ENCODE measurements around the gene SDF2L1.

SDF2L1 gene

GRCh38 chr22:21652547-21653545, 10.7 kb downstream of the SDF2L1 start:
- Histone ChIP-seq H2AFZ (ENCODE audit: low read length, unreplicated experiment) (no peak overlapping the region), H3K4me1 (ENCODE audit: control insufficient read depth, insufficient read depth, low read length, unreplicated experiment) (peaks cover 8% of the 10 kb centered on the region), H3K4me3 (ENCODE audit: low read depth, low read length) (peak overlapping the region; percentile 85), H3K27me3 (ENCODE audit: insufficient read depth, low read length) (no peaks in the 10 kb centered on the region), H3K79me2 (ENCODE audit: control insufficient read depth, insufficient read depth, low read length, unreplicated experiment) (no peaks in the 10 kb centered on the region), H3K27ac (ENCODE audit: low read depth, low read length) (no peak overlapping the region), H3K36me3 (ENCODE audit: insufficient read depth, low read length) (no peaks in the 10 kb centered on the region)

GRCh38 chr22:21657020-21657359, 14.9 kb downstream of the SDF2L1 start:
- H3K27me3 ChIP-seq (ENCODE audit: insufficient read depth, low read length) = no peaks in the 10 kb centered on the region
- H3K79me2 ChIP-seq (ENCODE audit: control insufficient read depth, insufficient read depth, low read length, unreplicated experiment) = no peaks in the 10 kb centered on the region
- peak overlapping the region; percentile 25 for H2AFZ ChIP-seq (ENCODE audit: low read length, unreplicated experiment)
- H3K4me1 ChIP-seq (ENCODE audit: control insufficient read depth, insufficient read depth, low read length, unreplicated experiment) = peaks cover 4% of the 10 kb centered on the region
- peak overlapping the region; percentile 75 for H3K4me3 ChIP-seq (ENCODE audit: low read depth, low read length)
- no peaks in the 10 kb centered on the region for H3K36me3 ChIP-seq (ENCODE audit: insufficient read depth, low read length)
- H3K27ac ChIP-seq (ENCODE audit: low read depth, low read length) = no peak overlapping the region

- Histone ChIP-seq H3K27me3 (ENCODE audit: insufficient read depth, low read length) (no peaks in the 10 kb centered on the region), H3K4me3 (ENCODE audit: low read depth, low read length) (peak overlapping the region; percentile 75), H3K79me2 (ENCODE audit: control insufficient read depth, insufficient read depth, low read length, unreplicated experiment) (no peaks in the 10 kb centered on the region), H3K27ac (ENCODE audit: low read depth, low read length) (no peak overlapping the region), H3K4me1 (ENCODE audit: control insufficient read depth, insufficient read depth, low read length, unreplicated experiment) (peaks cover 4% of the 10 kb centered on the region), H3K36me3 (ENCODE audit: insufficient read depth, low read length) (no peaks in the 10 kb centered on the region), H2AFZ (ENCODE audit: low read length, unreplicated experiment) (peak overlapping the region; percentile 75)
Measured at GRCh38 chr22:21657360-21658032, 15.4 kb downstream of the SDF2L1 start.

- no peak overlapping the region for H3K4me3 ChIP-seq (ENCODE audit: low read depth, low read length)
- no peak overlapping the region for H3K27ac ChIP-seq (ENCODE audit: low read depth, low read length)
- H2AFZ ChIP-seq (ENCODE audit: low read length, unreplicated experiment) = no peak overlapping the region
- H3K27me3 ChIP-seq (ENCODE audit: insufficient read depth, low read length) = no peaks in the 10 kb centered on the region
- H3K79me2 ChIP-seq (ENCODE audit: control insufficient read depth, insufficient read depth, low read length, unreplicated experiment) = no peaks in the 10 kb centered on the region
- H3K36me3 ChIP-seq (ENCODE audit: insufficient read depth, low read length) = no peaks in the 10 kb centered on the region
- H3K4me1 ChIP-seq (ENCODE audit: control insufficient read depth, insufficient read depth, low read length, unreplicated experiment) = no peaks in the 10 kb centered on the region
Measured at GRCh38 chr22:21659864-21660525, 17.9 kb downstream of the SDF2L1 start.

- H2AFZ ChIP-seq (ENCODE audit: low read length, unreplicated experiment) = no peak overlapping the region
- no peaks in the 10 kb centered on the region for H3K27me3 ChIP-seq (ENCODE audit: insufficient read depth, low read length)
- no peak overlapping the region for H3K27ac ChIP-seq (ENCODE audit: low read depth, low read length)
- H3K36me3 ChIP-seq (ENCODE audit: insufficient read depth, low read length) = no peaks in the 10 kb centered on the region
- no peaks in the 10 kb centered on the region for H3K79me2 ChIP-seq (ENCODE audit: control insufficient read depth, insufficient read depth, low read length, unreplicated experiment)
- no peak overlapping the region for H3K4me3 ChIP-seq (ENCODE audit: low read depth, low read length)
- no peaks in the 10 kb centered on the region for H3K4me1 ChIP-seq (ENCODE audit: control insufficient read depth, insufficient read depth, low read length, unreplicated experiment)
Measured at GRCh38 chr22:21660904-21661303, 18.8 kb downstream of the SDF2L1 start.

GRCh38 chr22:21661991-21662390, 19.9 kb downstream of the SDF2L1 start:
- H3K27me3 ChIP-seq (ENCODE audit: insufficient read depth, low read length) = no peaks in the 10 kb centered on the region
- H3K27ac ChIP-seq (ENCODE audit: low read depth, low read length) = no peak overlapping the region
- H2AFZ ChIP-seq (ENCODE audit: low read length, unreplicated experiment) = no peak overlapping the region
- no peaks in the 10 kb centered on the region for H3K79me2 ChIP-seq (ENCODE audit: control insufficient read depth, insufficient read depth, low read length, unreplicated experiment)
- H3K36me3 ChIP-seq (ENCODE audit: insufficient read depth, low read length) = no peaks in the 10 kb centered on the region
- no peaks in the 10 kb centered on the region for H3K4me1 ChIP-seq (ENCODE audit: control insufficient read depth, insufficient read depth, low read length, unreplicated experiment)
- H3K4me3 ChIP-seq (ENCODE audit: low read depth, low read length) = no peak overlapping the region

GRCh38 chr22:21663738-21664137, 21.6 kb downstream of the SDF2L1 start:
- Histone ChIP-seq H3K27me3 (ENCODE audit: insufficient read depth, low read length) (no peaks in the 10 kb centered on the region), H3K36me3 (ENCODE audit: insufficient read depth, low read length) (no peaks in the 10 kb centered on the region), H2AFZ (ENCODE audit: low read length, unreplicated experiment) (no peak overlapping the region), H3K79me2 (ENCODE audit: control insufficient read depth, insufficient read depth, low read length, unreplicated experiment) (no peaks in the 10 kb centered on the region), H3K27ac (ENCODE audit: low read depth, low read length) (no peak overlapping the region), H3K4me3 (ENCODE audit: low read depth, low read length) (no peak overlapping the region), H3K4me1 (ENCODE audit: control insufficient read depth, insufficient read depth, low read length, unreplicated experiment) (no peaks in the 10 kb centered on the region)

GRCh38 chr22:21665047-21665851, 23.1 kb downstream of the SDF2L1 start:
- no peaks in the 10 kb centered on the region for H3K27me3 ChIP-seq (ENCODE audit: insufficient read depth, low read length)
- H3K4me1 ChIP-seq (ENCODE audit: control insufficient read depth, insufficient read depth, low read length, unreplicated experiment) = no peaks in the 10 kb centered on the region
- H2AFZ ChIP-seq (ENCODE audit: low read length, unreplicated experiment) = peak overlapping the region; percentile 50
- H3K36me3 ChIP-seq (ENCODE audit: insufficient read depth, low read length) = no peaks in the 10 kb centered on the region
- no peaks in the 10 kb centered on the region for H3K79me2 ChIP-seq (ENCODE audit: control insufficient read depth, insufficient read depth, low read length, unreplicated experiment)
- H3K4me3 ChIP-seq (ENCODE audit: low read depth, low read length) = peak overlapping the region; percentile 80
- peak overlapping the region; percentile 46; the same call in 1 of the 2 replicates for H3K27ac ChIP-seq (ENCODE audit: low read depth, low read length)

- H3K27me3 ChIP-seq (ENCODE audit: insufficient read depth, low read length) = no peaks in the 10 kb centered on the region
- H3K4me1 ChIP-seq (ENCODE audit: control insufficient read depth, insufficient read depth, low read length, unreplicated experiment) = no peaks in the 10 kb centered on the region
- H3K36me3 ChIP-seq (ENCODE audit: insufficient read depth, low read length) = no peaks in the 10 kb centered on the region
- H2AFZ ChIP-seq (ENCODE audit: low read length, unreplicated experiment) = no peak overlapping the region
- H3K27ac ChIP-seq (ENCODE audit: low read depth, low read length) = no peak overlapping the region
- H3K79me2 ChIP-seq (ENCODE audit: control insufficient read depth, insufficient read depth, low read length, unreplicated experiment) = no peaks in the 10 kb centered on the region
- H3K4me3 ChIP-seq (ENCODE audit: low read depth, low read length) = peak overlapping the region; percentile 80
Measured at GRCh38 chr22:21666786-21667185, 24.7 kb downstream of the SDF2L1 start.

GRCh38 chr22:21669026-21669425, 26.9 kb downstream of the SDF2L1 start:
- Histone ChIP-seq H3K4me3 (ENCODE audit: low read depth, low read length) (no peak overlapping the region), H2AFZ (ENCODE audit: low read length, unreplicated experiment) (no peak overlapping the region), H3K27me3 (ENCODE audit: insufficient read depth, low read length) (no peaks in the 10 kb centered on the region), H3K79me2 (ENCODE audit: control insufficient read depth, insufficient read depth, low read length, unreplicated experiment) (no peaks in the 10 kb centered on the region), H3K27ac (ENCODE audit: low read depth, low read length) (no peak overlapping the region), H3K4me1 (ENCODE audit: control insufficient read depth, insufficient read depth, low read length, unreplicated experiment) (no peaks in the 10 kb centered on the region), H3K36me3 (ENCODE audit: insufficient read depth, low read length) (no peaks in the 10 kb centered on the region)
